ENCODE data around the gene ALDH1A2. TPM values are rescaled to one million over a fixed set of nuclear protein-coding genes. Genes with fewer than 3 reads are reported as not detected.

Gene ALDH1A2
- total RNA-seq, 1 donor from 2014 or later = 7.5 TPM

- DNase-seq (ENCODE audit: low spot score) = no peak
Observed at GRCh38 chr15:57947282-57947681, 118.2 kb downstream of the ALDH1A2 start.

GRCh38 chr15:57946491-57947048 is 118.9 kb downstream of the ALDH1A2 start:
- no peak for DNase-seq (ENCODE audit: low spot score)

GRCh38 chr15:57945616-57946015 is 119.9 kb downstream of the ALDH1A2 start:
- DNase-seq (ENCODE audit: low spot score) = no peak

GRCh38 chr15:57943754-57944420 is 121.6 kb downstream of the ALDH1A2 start:
- DNase-seq (ENCODE audit: low spot score) = no peak

- no peak for DNase-seq (ENCODE audit: low spot score)
Observed at GRCh38 chr15:57943171-57943570, 122.3 kb downstream of the ALDH1A2 start.

- no peak for DNase-seq (ENCODE audit: low spot score)
Observed at GRCh38 chr15:57941816-57942215, 123.7 kb downstream of the ALDH1A2 start.

GRCh38 chr15:57932348-57932747 is 133.2 kb downstream of the ALDH1A2 start:
- no peak for DNase-seq (ENCODE audit: low spot score)

- DNase-seq (ENCODE audit: low spot score) = no peak
Observed at GRCh38 chr15:57931570-57931969, 133.9 kb downstream of the ALDH1A2 start.

- DNase-seq (ENCODE audit: low spot score) = no peak
Observed at GRCh38 chr15:57927091-57927631, 138.3 kb downstream of the ALDH1A2 start.

- DNase-seq (ENCODE audit: low spot score) = no peak
Observed at GRCh38 chr15:57925650-57926049, 139.9 kb downstream of the ALDH1A2 start.

GRCh38 chr15:57924598-57924997 is 140.9 kb downstream of the ALDH1A2 start:
- no peak for DNase-seq (ENCODE audit: low spot score)

- DNase-seq (ENCODE audit: low spot score) = no peak
Observed at GRCh38 chr15:57923750-57924149, 141.8 kb downstream of the ALDH1A2 start.

- DNase-seq (ENCODE audit: low spot score) = no peak
Observed at GRCh38 chr15:57923306-57923705, 142.2 kb downstream of the ALDH1A2 start.

GRCh38 chr15:57922776-57923175 is 142.7 kb downstream of the ALDH1A2 start:
- DNase-seq (ENCODE audit: low spot score) = no peak

GRCh38 chr15:57921371-57921770 is 144.1 kb downstream of the ALDH1A2 start:
- no peak for DNase-seq (ENCODE audit: low spot score)

- DNase-seq (ENCODE audit: low spot score) = no peak
Observed at GRCh38 chr15:57920911-57921310, 144.6 kb downstream of the ALDH1A2 start.

GRCh38 chr15:57919754-57920153 is 145.8 kb downstream of the ALDH1A2 start:
- no peak for DNase-seq (ENCODE audit: low spot score)

- no peak for DNase-seq (ENCODE audit: low spot score)
Observed at GRCh38 chr15:57917998-57918397, 147.5 kb downstream of the ALDH1A2 start.

- DNase-seq (ENCODE audit: low spot score) = no peak
Observed at GRCh38 chr15:57916695-57917094, 148.8 kb downstream of the ALDH1A2 start.

- no peak for DNase-seq (ENCODE audit: low spot score)
Observed at GRCh38 chr15:57915827-57916531, 149.5 kb downstream of the ALDH1A2 start.

- DNase-seq (ENCODE audit: low spot score) = no peak
Observed at GRCh38 chr15:57914350-57915055, 151.0 kb downstream of the ALDH1A2 start.

- DNase-seq (ENCODE audit: low spot score) = no peak
Observed at GRCh38 chr15:57911247-57911646, 154.3 kb downstream of the ALDH1A2 start.

Data from mesenteric fat pad (tissue), 1 donor.